Ishikawa (cell line): Measurements from ENCODE around the gene SEC22C.

Experiments
- CREB1 ChIP-seq: IDR thresholded peaks from 2 replicates; pipeline ENCODE4 v1.6.1; 2012; ENCODE audit warnings: low read depth
- EGR1 ChIP-seq: IDR thresholded peaks from 2 replicates; pipeline ENCODE4 v1.6.1; 2012
- EP300 ChIP-seq: IDR thresholded peaks from 2 replicates; pipeline ENCODE4 v1.6.1; 2012; ENCODE audit warnings: borderline replicate concordance
- FOXM1 ChIP-seq: IDR thresholded peaks from 2 replicates; pipeline ENCODE4 v1.6.1; 2012; ENCODE audit warnings: low read depth, borderline replicate concordance
- NFIC ChIP-seq: IDR thresholded peaks from 2 replicates; pipeline ENCODE4 v1.6.1; 2012
- RAD21 ChIP-seq: IDR thresholded peaks from 2 replicates; pipeline ENCODE4 v1.6.1; 2012; ENCODE audit warnings: low read depth
- YY1 ChIP-seq: IDR thresholded peaks from 2 replicates; pipeline ENCODE4 v1.6.1; 2012; ENCODE audit warnings: low read depth
- ZBTB7A ChIP-seq: IDR thresholded peaks from 2 replicates; pipeline ENCODE4 v1.6.1; 2012; ENCODE audit warnings: low read depth
- TF ChIP-seq, protein P1 (sequence below): IDR thresholded peaks from 2 replicates; pipeline ENCODE4 v1.6.1; 2012

DNA sequence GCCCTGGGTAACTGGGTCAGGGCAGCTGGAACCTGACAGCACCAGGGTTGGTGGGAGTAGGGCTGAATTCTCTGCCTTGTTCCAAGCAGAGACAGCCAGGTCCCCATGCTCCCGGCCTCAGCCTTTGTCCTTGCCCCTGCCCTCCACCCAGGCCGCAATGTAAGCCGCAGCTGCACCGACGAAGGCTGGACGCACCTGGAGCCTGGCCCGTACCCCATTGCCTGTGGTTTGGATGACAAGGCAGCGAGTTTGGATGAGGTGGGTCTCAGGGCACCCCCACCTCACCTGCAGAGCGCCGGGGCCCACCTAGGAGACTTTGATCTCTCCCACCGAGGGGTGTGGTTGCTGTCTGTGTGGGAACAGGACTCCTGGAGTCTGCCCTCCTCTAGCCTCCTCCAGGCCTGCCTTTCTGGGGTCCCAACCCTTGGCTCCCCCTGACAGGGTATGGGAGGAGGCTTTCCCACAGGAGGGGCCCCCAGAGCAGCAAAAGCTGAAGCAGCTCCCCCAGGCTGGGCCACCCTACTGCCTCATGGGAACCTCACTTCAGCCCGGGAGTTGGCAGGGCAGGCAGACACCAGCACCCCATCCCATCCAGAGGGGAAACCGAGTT, 55.9 kb downstream of the SEC22C start:
- TF ChIP-seq RAD21 (no peak), CREB1 (no peak), EP300 (no peak), NFIC (no peak), FOXM1 (no peak), ZBTB7A (no peak), YY1 (no peak), EGR1 (no peak)
- TF ChIP-seq, protein P1, sequence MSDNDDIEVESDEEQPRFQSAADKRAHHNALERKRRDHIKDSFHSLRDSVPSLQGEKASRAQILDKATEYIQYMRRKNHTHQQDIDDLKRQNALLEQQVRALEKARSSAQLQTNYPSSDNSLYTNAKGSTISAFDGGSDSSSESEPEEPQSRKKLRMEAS, result no peak
